Calu3 (cell line): Measurements from ENCODE around the gene PDCD10. TPM values are rescaled to one million over a fixed set of nuclear protein-coding genes. Genes with fewer than 3 reads are reported as not detected.

Source experiments
- BruUV-seq: library from RNA; stranded (reverse); fragments of 400-500 nt; replicated peaks from 2 replicates; lab custom pipeline; 2021; lab: Mats Ljungman, UMichigan
- CTCF ChIA-PET: fragments of 300-600 bp; sonication (Branson Sonifier 250); formaldehyde crosslinking; loops from one replicate; lab custom pipeline; 2022; ENCODE audit warnings: antibody characterized with exemption; lab: Charles Lee
- DNase-seq: peaks from one replicate; pipeline ENCODE4 v3.0.0; 2022
- H3K27ac Mint-ChIP-seq: one replicate; pipeline ENCODE4 v1.8.0; 2022; ENCODE audit warnings: mixed read lengths; ENCODE audit not compliant: unreplicated experiment
- H3K27me3 Mint-ChIP-seq: one replicate; pipeline ENCODE4 v1.8.0; 2022; ENCODE audit warnings: mixed read lengths; ENCODE audit not compliant: unreplicated experiment
- H3K36me3 Mint-ChIP-seq: one replicate; pipeline ENCODE4 v1.8.0; 2022; ENCODE audit warnings: mild to moderate bottlenecking, moderate library complexity, mixed read lengths; ENCODE audit not compliant: insufficient read depth, unreplicated experiment
- H3K4me1 Mint-ChIP-seq: one replicate; pipeline ENCODE4 v1.8.0; 2022; ENCODE audit warnings: mild to moderate bottlenecking, low read depth, mixed read lengths; ENCODE audit not compliant: unreplicated experiment
- H3K4me3 Mint-ChIP-seq: one replicate; pipeline ENCODE4 v1.8.0; 2022; ENCODE audit warnings: mild to moderate bottlenecking, low read depth, moderate library complexity, mixed read lengths; ENCODE audit not compliant: unreplicated experiment
- H3K9me3 Mint-ChIP-seq: one replicate; pipeline ENCODE4 v1.8.0; 2022; ENCODE audit warnings: low read depth, mixed read lengths; ENCODE audit not compliant: unreplicated experiment
- intact Hi-C: fragments of 100-400 bp; cut with micrococcal nuclease; formaldehyde crosslinking; loops from one replicate; pipeline ENCODE4 v1.10.0; 2022; ENCODE audit not compliant: unreplicated experiment
- total RNA-seq: library from RNA; stranded (reverse); gene quantifications from 2 replicates; pipeline ENCODE4 v1.2.3, GENCODE V29; 2022
- TF ChIP-seq, protein P1 (sequence below): fragments of 200-600 bp; IDR thresholded peaks from one replicate; pipeline ENCODE4 v1.8.0; 2022; ENCODE audit warnings: antibody characterized with exemption; ENCODE audit not compliant: unreplicated experiment

The PDCD10 gene
- total RNA-seq, 1 experiment from 2014 or later = 117 TPM

DNA sequence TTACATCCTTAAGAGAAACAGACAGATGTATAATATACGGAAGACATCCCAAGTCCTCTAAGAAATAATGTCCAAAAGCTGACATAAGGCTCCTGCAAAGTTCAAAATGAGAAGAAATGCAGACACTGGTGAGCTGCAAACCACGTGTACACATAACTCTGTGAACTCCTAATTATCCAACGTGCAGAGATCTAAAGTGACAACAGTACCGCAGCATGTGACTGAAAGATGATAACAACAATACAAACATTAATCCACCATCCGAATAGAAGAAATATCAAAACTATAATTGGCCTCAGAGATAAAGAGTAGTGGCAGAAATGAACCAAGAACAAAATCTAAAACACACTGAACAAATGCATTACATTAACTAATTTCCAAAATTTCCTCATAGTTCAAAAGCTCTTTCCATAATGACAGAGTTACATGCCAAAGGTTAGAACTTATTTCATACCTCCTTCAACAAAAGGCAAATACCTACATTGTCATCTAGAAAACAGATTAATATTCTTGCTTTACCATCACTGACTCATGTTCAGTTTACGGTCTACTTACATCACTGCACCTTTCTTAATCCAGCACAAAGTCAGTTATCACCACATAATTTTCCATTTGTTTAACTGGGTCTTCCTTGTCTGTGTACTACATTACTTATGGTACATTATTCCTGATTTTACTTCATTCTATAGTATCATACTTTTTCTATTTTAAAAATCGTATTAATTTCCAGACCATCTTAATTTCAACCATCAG lies 2.2 kb downstream of the PDCD10 start:
- H3K27ac Mint-ChIP-seq = peak overlapping the region; percentile 11
- CTCF ChIA-PET = interaction anchor here (1.2 to 1.3 kb wide), 2 partner anchors 150 to 205 kb away, joined by 3 to 4 read pairs; no protein-coding TSS in a partner anchor

DNA sequence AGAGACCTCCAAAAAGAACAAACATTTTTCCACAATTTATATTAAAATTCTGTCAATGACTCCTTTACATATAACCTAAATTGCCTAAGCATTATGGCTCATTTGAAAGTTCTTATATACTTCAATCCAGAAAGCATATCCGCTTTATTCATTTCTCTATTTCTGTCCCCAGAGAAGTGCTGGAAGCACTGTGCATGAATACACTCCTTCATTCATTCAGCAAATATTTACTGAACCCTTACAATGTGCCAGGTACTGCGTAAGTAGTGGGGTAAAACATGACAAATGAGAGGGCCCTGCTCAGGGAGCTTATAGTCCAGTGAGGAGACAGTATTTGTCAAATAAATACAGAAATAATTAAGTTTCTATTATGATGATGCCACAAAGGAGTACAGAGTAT lies 3.3 kb downstream of the PDCD10 start:
- intact Hi-C loops = loop anchor here (5.0 to 10.0 kb wide), 2 partner anchors 34 to 363 kb away; partner anchors contain the start of gene GOLIM4
- TF ChIP-seq, protein P1, sequence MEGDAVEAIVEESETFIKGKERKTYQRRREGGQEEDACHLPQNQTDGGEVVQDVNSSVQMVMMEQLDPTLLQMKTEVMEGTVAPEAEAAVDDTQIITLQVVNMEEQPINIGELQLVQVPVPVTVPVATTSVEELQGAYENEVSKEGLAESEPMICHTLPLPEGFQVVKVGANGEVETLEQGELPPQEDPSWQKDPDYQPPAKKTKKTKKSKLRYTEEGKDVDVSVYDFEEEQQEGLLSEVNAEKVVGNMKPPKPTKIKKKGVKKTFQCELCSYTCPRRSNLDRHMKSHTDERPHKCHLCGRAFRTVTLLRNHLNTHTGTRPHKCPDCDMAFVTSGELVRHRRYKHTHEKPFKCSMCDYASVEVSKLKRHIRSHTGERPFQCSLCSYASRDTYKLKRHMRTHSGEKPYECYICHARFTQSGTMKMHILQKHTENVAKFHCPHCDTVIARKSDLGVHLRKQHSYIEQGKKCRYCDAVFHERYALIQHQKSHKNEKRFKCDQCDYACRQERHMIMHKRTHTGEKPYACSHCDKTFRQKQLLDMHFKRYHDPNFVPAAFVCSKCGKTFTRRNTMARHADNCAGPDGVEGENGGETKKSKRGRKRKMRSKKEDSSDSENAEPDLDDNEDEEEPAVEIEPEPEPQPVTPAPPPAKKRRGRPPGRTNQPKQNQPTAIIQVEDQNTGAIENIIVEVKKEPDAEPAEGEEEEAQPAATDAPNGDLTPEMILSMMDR = no peak
- Mint-ChIP-seq H3K9me3 (no peaks in the 10 kb centered on the region), H3K4me3 (no peak overlapping the region), H3K27ac (no peak overlapping the region), H3K4me1 (peaks cover 39% of the 10 kb centered on the region), H3K36me3 (no peaks in the 10 kb centered on the region), H3K27me3 (no peaks in the 10 kb centered on the region)
- DNase-seq = no peak
- CTCF ChIA-PET = no interaction called here
- no TSS peak for BruUV-seq

More for the DNA sequence above, 2.2 kb downstream of the PDCD10 start:
- H3K4me1 Mint-ChIP-seq = peaks cover 47% of the 10 kb centered on the region
- H3K36me3 Mint-ChIP-seq = no peaks in the 10 kb centered on the region
- no peaks in the 10 kb centered on the region for H3K9me3 Mint-ChIP-seq
- H3K4me3 Mint-ChIP-seq = no peak overlapping the region
- no peaks in the 10 kb centered on the region for H3K27me3 Mint-ChIP-seq
- no peak for DNase-seq
- TF ChIP-seq, protein P1 = no peak
- intact Hi-C loops = loop anchor here (5.0 to 10.0 kb wide), 2 partner anchors 35 to 362 kb away; partner anchors contain the start of gene GOLIM4
- BruUV-seq = no TSS peak

DNA sequence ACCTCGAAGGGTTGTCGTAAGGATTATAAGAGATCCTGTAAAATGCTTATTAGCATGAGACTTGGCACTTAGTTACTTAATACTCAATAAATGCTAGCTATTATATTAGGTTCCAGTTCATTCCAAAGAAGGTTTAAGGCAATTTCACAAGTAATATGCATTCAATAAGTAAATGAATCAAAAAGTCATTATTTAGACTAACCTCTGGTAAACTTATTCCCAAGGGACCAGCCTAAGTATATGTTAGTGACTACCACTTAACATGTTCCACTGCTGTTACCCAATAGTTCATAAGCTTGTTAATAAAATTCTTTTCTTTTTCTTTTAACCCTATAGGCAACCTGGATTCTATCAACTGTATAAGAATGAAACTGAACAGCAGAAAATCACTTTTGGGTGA lies 5.1 kb downstream of the PDCD10 start:
- intact Hi-C loops = no loop called here
- TF ChIP-seq, protein P1 = no peak
- Mint-ChIP-seq H3K27ac (no peak overlapping the region), H3K27me3 (no peaks in the 10 kb centered on the region), H3K36me3 (no peaks in the 10 kb centered on the region), H3K9me3 (no peaks in the 10 kb centered on the region), H3K4me1 (peaks cover 39% of the 10 kb centered on the region), H3K4me3 (no peak overlapping the region)
- no peak for DNase-seq
- no TSS peak for BruUV-seq
- CTCF ChIA-PET = no interaction called here

DNA sequence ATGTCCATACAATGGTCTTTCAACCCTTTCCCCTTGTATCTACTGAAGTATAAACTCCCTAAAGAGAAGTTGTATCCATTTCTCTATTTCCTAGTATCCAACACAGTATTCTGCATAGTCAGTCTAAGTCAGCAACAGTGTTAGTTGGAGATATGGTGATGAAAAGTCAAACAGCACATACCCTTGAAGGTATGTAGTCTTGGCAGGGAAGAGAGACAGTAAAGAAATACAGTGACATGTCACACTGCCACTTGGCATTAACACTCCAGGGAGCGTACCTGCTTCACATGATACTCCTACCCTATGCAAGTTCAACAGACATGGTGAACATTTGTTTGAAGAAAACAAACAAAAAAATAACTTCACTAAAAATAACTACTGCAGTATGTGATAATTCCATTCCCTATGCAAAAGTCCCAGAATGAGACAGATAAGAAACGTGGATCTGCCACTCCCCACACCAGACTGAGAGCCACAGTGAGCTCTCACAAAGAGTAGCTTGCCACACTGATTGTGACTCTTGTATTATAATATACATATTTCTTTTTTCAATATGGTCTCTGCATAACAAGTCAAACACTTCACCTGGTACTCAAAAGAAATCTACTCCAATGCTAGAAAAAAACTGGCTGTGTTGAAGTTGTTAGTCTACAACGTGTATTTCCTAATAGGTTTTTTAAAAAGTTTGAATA lies 5.9 kb downstream of the PDCD10 start:
- intact Hi-C loops = no loop called here
- Mint-ChIP-seq H3K9me3 (no peaks in the 10 kb centered on the region), H3K36me3 (peaks cover 4% of the 10 kb centered on the region), H3K27me3 (no peaks in the 10 kb centered on the region), H3K4me3 (no peak overlapping the region), H3K27ac (no peak overlapping the region), H3K4me1 (peaks cover 45% of the 10 kb centered on the region)
- TF ChIP-seq, protein P1 = no peak
- DNase-seq = no peak
- BruUV-seq = no TSS peak
- CTCF ChIA-PET = no interaction called here
